ENCODE measurements around the gene STYXL1.

The STYXL1 gene

DNA sequence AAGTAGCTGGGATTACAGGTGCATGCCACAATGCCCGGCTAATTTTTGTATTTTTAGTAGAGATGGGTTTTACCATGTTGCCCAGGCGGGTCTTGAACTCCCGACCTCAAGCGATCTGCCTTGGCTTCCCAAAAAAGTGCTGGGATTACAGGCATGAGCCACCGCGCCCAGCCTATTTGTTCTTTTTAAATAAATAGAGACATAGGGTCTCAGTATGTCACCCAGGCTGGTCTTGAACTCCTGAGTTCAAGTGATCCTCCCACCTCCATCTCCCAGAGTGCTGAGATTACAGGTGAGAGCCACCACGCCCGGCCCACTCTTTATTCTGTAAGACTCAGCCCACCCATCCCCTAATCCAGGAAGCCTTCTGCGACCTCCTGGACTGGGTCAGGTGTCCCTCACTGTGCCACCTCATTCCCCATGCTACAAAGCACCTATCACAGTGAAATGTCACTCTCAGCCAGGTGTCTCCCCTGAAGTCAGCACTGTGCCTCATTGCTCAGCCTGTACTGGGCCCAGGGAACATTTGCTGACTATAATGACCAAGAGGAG lies 56.2 kb downstream of the STYXL1 start:
- no peak for DNase-seq

DNA sequence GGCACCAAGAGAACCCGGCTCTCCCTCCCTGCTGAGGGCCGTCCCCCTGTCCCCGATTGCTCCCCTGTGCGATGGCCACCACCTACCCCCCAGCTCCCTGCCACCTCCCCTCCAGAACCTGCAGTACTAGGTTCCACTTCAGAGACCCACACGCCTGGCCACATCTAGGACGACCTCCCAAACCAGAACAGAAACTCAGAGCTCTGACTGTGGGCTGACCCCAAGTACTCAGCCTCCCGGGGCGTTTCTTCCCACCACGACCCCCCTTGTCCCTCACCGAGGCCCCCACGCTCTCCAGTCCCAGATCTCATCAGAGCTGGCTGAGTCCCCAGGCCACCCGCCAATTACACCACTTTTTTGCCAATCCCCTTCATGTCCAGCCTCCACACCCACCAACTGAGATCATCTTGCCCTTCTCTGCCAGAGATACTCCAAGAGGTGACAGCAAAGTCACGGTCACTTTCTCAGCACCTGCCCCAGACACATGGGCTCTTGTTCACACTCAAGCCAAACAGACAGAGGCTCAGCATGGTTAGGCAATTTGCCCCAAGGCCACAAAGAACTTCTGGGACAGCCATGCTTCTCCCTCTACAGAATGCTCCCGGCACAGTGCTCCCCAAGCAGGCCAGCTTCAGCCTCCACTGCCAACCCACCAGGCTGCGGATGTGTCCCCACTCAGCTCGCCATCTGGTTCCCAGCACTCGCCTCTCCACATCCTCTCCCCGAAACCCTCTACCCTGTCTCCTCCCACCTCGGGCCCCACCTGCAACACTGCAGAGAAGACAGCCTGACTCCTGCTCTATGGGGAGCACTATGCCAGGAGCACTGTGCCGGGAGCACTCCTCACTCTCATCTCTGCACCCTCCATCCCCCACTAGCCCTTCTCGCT lies 58.1 kb downstream of the STYXL1 start:
- DNase-seq = no peak

DNA sequence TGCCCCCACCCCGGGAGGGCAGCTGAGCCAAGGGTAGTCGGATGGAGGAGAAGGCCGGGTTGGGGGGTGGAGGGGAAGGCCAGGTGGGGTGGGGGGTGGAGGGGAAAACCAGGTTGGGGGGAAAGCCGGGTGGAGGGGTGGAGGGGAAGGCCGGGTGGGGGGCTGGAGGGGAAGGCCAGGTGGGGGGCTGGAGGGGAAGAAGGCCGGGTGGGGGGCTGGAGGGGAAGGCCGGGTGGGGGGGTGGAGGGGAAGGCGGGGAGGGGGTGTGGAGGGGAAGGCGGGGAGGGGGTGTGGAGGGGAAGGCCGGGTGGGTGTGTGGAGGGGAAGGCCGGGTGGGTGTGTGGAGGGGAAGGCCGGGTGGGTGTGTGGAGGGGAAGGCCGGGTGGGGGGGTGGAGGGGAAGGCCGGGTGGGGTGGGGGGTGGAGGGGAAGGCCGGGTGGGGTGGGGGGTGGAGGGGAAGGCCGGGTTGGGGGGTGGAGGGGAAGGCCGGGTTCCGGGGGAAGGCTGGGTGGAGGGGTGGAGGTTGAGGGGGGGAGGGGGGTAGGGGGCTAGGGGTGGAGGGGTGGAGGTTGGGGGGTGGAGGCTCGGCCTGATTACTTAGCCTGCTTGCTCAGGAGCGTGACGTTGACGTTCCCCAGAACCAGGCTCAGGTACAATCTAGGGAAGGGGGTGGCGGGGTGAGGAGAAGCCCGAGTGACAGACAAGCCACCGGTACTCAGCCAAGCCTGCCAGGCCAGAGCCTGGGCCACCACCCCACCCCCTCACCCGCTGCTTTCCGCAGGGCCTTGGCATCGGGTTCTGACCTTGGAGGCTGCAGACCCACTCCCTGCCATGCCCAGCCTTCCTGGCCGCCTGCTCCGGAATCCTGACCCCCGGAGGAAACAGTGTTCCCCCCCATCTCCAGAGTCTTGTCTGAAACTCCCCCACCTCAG lies 59.0 kb downstream of the STYXL1 start:
- DNase-seq = no peak

- DNase-seq = no peak
Observed at GRCh38 chr7:75987805-75988567, 59.8 kb downstream of the STYXL1 start.

- DNase-seq = no peak
Observed at GRCh38 chr7:75987026-75987804, 60.6 kb downstream of the STYXL1 start.

DNA sequence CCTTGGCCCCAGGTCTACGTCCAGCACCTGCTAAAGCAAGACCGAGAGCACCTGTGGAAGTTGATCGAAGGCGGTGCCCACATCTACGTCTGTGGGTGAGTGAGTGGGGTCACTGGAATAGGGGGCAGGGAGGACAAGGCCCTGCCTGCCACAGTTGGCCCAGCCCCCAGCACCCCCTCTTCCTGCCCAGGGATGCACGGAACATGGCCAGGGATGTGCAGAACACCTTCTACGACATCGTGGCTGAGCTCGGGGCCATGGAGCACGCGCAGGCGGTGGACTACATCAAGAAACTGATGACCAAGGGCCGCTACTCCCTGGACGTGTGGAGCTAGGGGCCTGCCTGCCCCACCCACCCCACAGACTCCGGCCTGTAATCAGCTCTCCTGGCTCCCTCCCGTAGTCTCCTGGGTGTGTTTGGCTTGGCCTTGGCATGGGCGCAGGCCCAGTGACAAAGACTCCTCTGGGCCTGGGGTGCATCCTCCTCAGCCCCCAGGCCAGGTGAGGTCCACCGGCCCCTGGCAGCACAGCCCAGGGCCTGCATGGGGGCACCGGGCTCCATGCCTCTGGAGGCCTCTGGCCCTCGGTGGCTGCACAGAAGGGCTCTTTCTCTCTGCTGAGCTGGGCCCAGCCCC lies 61.5 kb downstream of the STYXL1 start:
- no peak for DNase-seq

DNA sequence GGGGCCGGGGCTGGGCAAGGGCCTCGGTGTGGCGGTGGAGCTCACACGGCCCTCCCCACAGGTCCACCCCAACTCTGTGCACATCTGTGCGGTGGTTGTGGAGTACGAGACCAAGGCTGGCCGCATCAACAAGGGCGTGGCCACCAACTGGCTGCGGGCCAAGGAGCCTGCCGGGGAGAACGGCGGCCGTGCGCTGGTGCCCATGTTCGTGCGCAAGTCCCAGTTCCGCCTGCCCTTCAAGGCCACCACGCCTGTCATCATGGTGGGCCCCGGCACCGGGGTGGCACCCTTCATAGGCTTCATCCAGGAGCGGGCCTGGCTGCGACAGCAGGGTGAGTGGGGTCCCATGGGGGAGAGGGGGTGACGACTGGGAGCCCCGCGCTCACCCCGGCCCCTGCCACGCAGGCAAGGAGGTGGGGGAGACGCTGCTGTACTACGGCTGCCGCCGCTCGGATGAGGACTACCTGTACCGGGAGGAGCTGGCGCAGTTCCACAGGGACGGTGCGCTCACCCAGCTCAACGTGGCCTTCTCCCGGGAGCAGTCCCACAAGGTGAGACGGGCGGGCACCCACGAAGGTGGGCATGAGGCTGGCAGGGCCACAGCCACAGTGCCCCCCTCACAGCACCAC lies 62.2 kb downstream of the STYXL1 start:
- DNase-seq = no peak

DNA sequence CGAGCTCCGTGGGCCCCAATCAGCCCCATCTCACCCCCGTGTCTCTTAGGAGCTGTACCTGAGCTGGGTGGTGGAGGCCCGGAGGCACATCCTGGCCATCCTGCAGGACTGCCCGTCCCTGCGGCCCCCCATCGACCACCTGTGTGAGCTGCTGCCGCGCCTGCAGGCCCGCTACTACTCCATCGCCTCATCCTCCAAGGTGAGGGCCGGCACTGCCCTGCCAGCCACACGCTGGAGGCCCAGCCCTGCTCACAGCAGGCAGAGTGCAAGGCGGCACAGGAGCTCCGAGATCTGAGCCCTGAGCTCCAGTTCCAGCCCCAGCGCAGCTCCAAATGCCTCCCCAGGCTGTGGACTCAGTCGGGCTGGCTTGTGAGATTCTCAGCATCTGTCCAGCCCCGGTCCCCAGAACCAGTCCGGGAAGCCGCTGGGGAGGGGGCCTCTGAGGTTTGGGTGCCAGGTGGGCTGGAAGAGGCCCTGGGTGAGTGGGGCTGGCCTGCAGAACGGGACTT lies 62.7 kb downstream of the STYXL1 start:
- no peak for DNase-seq

- no peak for DNase-seq
Observed at GRCh38 chr7:75984130-75985008, 63.4 kb downstream of the STYXL1 start.

- no peak for DNase-seq
Observed at GRCh38 chr7:75983471-75984129, 64.2 kb downstream of the STYXL1 start.

DNA sequence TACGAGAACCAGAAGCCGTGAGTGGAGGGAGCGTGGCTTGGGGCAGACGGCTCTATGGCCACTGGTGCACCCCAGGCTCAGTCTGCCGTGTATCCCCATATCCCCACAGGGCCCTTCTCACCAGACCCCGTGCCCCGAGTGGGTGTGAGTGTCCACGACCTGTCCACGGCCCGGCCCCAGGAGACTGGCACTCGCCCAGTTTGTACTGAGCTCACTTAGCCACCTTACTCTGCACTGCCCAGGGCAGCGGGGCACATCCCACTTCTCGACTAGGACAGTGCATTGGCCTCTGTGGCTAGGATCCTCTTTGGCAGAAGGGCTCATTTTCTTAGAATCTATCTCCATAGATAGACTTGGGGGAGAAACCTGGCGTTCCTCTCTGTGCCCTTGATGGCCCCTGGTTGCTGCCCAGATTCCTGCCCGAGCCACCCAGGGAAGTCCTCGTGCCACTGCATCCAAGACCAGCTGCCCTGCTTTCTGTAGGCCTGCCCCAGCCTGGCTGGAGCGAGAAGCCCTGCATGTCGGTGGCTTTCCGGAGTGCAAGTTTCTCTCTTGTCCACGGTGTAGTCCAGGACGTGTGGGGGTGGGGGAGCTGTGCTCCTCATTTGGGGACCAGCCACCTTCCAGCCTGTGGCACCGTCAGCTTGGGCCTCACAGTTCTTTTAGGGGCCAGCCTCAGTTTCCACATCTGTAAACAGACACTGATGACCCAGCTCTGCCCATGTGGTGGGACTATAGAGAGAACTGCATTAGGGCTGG lies 65.3 kb downstream of the STYXL1 start:
- DNase-seq = no peak

GRCh38 chr7:75981453-75982305 lies 66.1 kb downstream of the STYXL1 start:
- no peak for DNase-seq

- DNase-seq = no peak
Observed at GRCh38 chr7:75981203-75981452, 66.7 kb downstream of the STYXL1 start.

GRCh38 chr7:75980430-75981202 lies 67.2 kb downstream of the STYXL1 start:
- DNase-seq = no peak

GRCh38 chr7:75979759-75980429 lies 67.9 kb downstream of the STYXL1 start:
- DNase-seq = no peak

DNA sequence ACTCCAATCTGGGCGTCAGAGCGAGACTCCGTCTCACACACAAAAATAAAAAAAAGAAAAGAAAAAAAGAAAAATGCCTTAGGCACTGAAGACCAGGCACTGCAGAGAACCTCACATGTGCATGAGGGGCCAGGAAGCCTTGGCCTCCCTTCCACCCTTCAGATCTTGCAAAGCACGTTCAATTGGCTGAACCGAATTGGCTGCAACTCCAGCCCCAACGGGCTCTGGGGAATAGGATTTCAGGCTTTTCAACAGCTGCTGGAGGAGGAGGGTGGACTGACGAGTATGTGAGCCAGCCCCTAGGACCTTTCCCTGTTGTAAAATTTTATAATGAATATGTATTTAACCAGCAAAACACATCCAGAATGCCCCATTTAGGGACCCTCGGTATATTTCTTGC lies 70.1 kb downstream of the STYXL1 start:
- DNase-seq = no peak
